K562 (cell line): ENCODE data around the gene CD160. TPM values are rescaled to one million over a fixed set of nuclear protein-coding genes. Genes with fewer than 3 reads are reported as not detected.

Experiments used
- ATAC-seq: fragments of 200-7000 bp; cut with Tn5 transposase; 3 replicates; pipeline ENCODE4 v1.9.1; 2020; ENCODE audit warnings: moderate library complexity
- BruUV-seq: library from RNA; stranded (reverse); fragments of 400-500 nt; replicated peaks from 2 replicates; lab custom pipeline; 2021; lab: Mats Ljungman, UMichigan
- CTCF ChIA-PET: fragments of 300-600 bp; formaldehyde crosslinking; extraction: SDS; loops from one replicate; lab custom pipeline; 2021; ENCODE audit warnings: low intra/inter-chr PET ratio; lab: Yijun Ruan, JAX
- POLR2A ChIA-PET: fragments of 300-600, 350-650 bp; sonication (Branson Sonifier 250); formaldehyde crosslinking; extraction: SDS; loops from one replicate; lab custom pipeline; 2021; ENCODE audit warnings: antibody characterized with exemption, inconsistent platforms; lab: Yijun Ruan, JAX
- DNase-seq, 4 experiments: peaks; one replicate each; pipeline versions ENCODE4 v3.0.0 to v3.0.0-alpha.2; 2011 to 2018; ENCODE audit warnings: low spot score in 3 of 4, mixed read lengths in 3 of 4; ENCODE audit errors: extremely low read depth in 1 of 4
- FAIRE-seq: peaks from 2 replicates; lab custom pipeline; 2011; peaks lifted over from hg19 to GRCh38; lab: Jason Lieb, UNC
- H2AFZ ChIP-seq: 2 replicates; pipeline ENCODE4 v1.6.0; 2011; ENCODE audit warnings: low read depth, low read length, control low read depth, inconsistent platforms
- H3K27ac ChIP-seq: fragments of 200-600 bp; 3 replicates; pipeline ENCODE4 v1.8.0; 2011; ENCODE audit warnings: low read depth, mild to moderate bottlenecking, control low read depth, inconsistent platforms, low read length, moderate library complexity, mixed read lengths; ENCODE audit errors: extremely low read depth
- H3K27me3 ChIP-seq, 2 experiments: fragments of 300-600 bp in 1 of 2; 2 replicates in 1 of 2; 3 replicates in 1 of 2; pipeline versions ENCODE4 v1.6.0 to v1.8.0; 2011; ENCODE audit warnings: inconsistent platforms in 2 of 2, low read length in 2 of 2, mild to moderate bottlenecking in 1 of 2, mixed read lengths in 1 of 2, moderate library complexity in 1 of 2; ENCODE audit not compliant: control insufficient read depth in 2 of 2, insufficient read depth in 2 of 2
- H3K36me3 ChIP-seq: fragments of 300-600 bp; 3 replicates; pipeline ENCODE4 v1.8.0; 2011; ENCODE audit warnings: mild to moderate bottlenecking, low read length, inconsistent platforms; ENCODE audit not compliant: control insufficient read depth, insufficient read depth
- H3K4me1 ChIP-seq, 2 experiments: fragments of 200-600 bp in 1 of 2; replicated peaks in 1 of 2; 2 replicates in 1 of 2; 3 replicates in 1 of 2; pipeline versions ENCODE4 v1.5.1 to v1.8.0; 2011; ENCODE audit warnings: inconsistent platforms in 2 of 2, low read length in 2 of 2, mild to moderate bottlenecking in 1 of 2, mixed read lengths in 1 of 2, moderate library complexity in 1 of 2; ENCODE audit not compliant: control insufficient read depth in 2 of 2, insufficient read depth in 2 of 2
- H3K4me2 ChIP-seq: 2 replicates; pipeline ENCODE4 v1.6.1; 2011; ENCODE audit warnings: low read length, control low read depth, inconsistent platforms, mixed read lengths; ENCODE audit not compliant: insufficient read depth
- H3K4me3 ChIP-seq: fragments of 200-600 bp; sonication (generic), shearing (Covaris generic); 2 replicates; pipeline ENCODE4 v1.5.1; 2016; ENCODE audit warnings: control low read depth, inconsistent platforms
- H3K79me2 ChIP-seq: fragments of 200-600 bp; 3 replicates; pipeline ENCODE4 v1.8.0; 2011; ENCODE audit warnings: low read length, inconsistent platforms; ENCODE audit not compliant: control insufficient read depth, insufficient read depth
- H3K9ac ChIP-seq, 2 experiments: 2 replicates each; pipeline versions ENCODE4 v1.6.0 to v1.6.1; 2011; ENCODE audit warnings: low read depth in 2 of 2, low read length in 2 of 2, control low read depth in 1 of 2, inconsistent platforms in 1 of 2, mild to moderate bottlenecking in 1 of 2, mixed read lengths in 1 of 2; ENCODE audit not compliant: insufficient read depth in 1 of 2
- H3K9me1 ChIP-seq: one replicate; pipeline ENCODE4 v1.6.0; 2011; ENCODE audit warnings: inconsistent platforms, mild to moderate bottlenecking, low read length, moderate library complexity; ENCODE audit not compliant: control insufficient read depth, insufficient read depth
- H3K9me3 ChIP-seq: replicated peaks from 2 replicates; pipeline ENCODE4 v1.5.1; 2011; ENCODE audit warnings: low read depth, low read length, inconsistent platforms; ENCODE audit not compliant: control insufficient read depth, insufficient read depth
- H4K20me1 ChIP-seq: replicated peaks from 2 replicates; pipeline ENCODE4 v1.6.1; 2011; ENCODE audit warnings: low read length, inconsistent platforms, mixed read lengths; ENCODE audit not compliant: control insufficient read depth, insufficient read depth
- C11orf30 ChIP-seq: fragments of 450-650 bp; IDR thresholded peaks from 2 replicates; pipeline ENCODE4 v1.6.1; 2016; ENCODE audit warnings: low read depth, mild to moderate bottlenecking
- CREBBP ChIP-seq: IDR thresholded peaks from one replicate; pipeline ENCODE4 v1.6.1; 2012; ENCODE audit warnings: low read depth, mild to moderate bottlenecking, control low read depth, inconsistent platforms, low read length
- HSF4 ChIP-seq: fragments of 250-450 bp; sonication (Bioruptor Pico); IDR thresholded peaks from 2 replicates; pipeline ENCODE4 v2.1.2; 2022; ENCODE audit warnings: mild to moderate bottlenecking, moderate library complexity, borderline replicate concordance
- PHF20 ChIP-seq: fragments of 450-650 bp; IDR thresholded peaks from 2 replicates; pipeline ENCODE4 v1.6.1; 2018; ENCODE audit not compliant: partially characterized antibody
- RAD51 ChIP-seq: fragments of 450-650 bp; IDR thresholded peaks from 2 replicates; pipeline ENCODE4 v1.7.1; 2016; ENCODE audit warnings: low read depth, mild to moderate bottlenecking, borderline replicate concordance
- SMARCA4 ChIP-seq: fragments of 450-650 bp; IDR thresholded peaks from 2 replicates; pipeline ENCODE4 v1.6.1; 2016
- TGIF2 ChIP-seq: sonication (generic); formaldehyde crosslinking; IDR thresholded peaks from 2 replicates; pipeline ENCODE4 v1.8.1; 2022; ENCODE audit warnings: mild to moderate bottlenecking, missing genetic modification reagents, moderate library complexity
- TRIM25 ChIP-seq: fragments of 450-650 bp; IDR thresholded peaks from 2 replicates; pipeline ENCODE4 v1.7.0; 2016; ENCODE audit warnings: borderline replicate concordance
- WHSC1 ChIP-seq: IDR thresholded peaks from one replicate; pipeline ENCODE4 v1.6.1; 2012; ENCODE audit warnings: low read length, control low read depth, inconsistent platforms
- ZFPM2 ChIP-seq: fragments of 250-450 bp; sonication (Bioruptor Pico); IDR thresholded peaks from 2 replicates; pipeline ENCODE4 v1.5.1; 2022; ENCODE audit warnings: mild to moderate bottlenecking
- ZNF24 ChIP-seq: fragments of 450-650 bp; IDR thresholded peaks from 2 replicates; pipeline ENCODE4 v1.6.1; 2016
- ZNF253 ChIP-seq: fragments of 250-450 bp; sonication (Bioruptor Pico); conservative IDR thresholded peaks from 2 replicates; pipeline ENCODE4 v1.6.1; 2021; ENCODE audit warnings: mild to moderate bottlenecking
- ZNF354B ChIP-seq: fragments of 250-450 bp; sonication (Bioruptor Pico); IDR thresholded peaks from 2 replicates; pipeline ENCODE4 v1.4.0; 2020
- WGBS: fragments of 100-300 bp; shearing (Covaris generic); methylation state at CpG from one replicate; pipeline ENCODE4 v1.1.6; 2016; ENCODE audit warnings: low coverage, mixed read lengths; ENCODE audit not compliant: insufficient coverage; ENCODE audit errors: missing lambda C conversion rate; 5-methylcytosine and 5-hydroxymethylcytosine counted together
- in situ Hi-C: fragments of 300-500 bp; cut with MboI; formaldehyde crosslinking; loops from 4 replicates; pipeline ENCODE4 v1.15.0; 2018; ENCODE audit warnings: inconsistent platforms, mixed read lengths
- intact Hi-C: fragments of 100-400 bp; cut with micrococcal nuclease; formaldehyde crosslinking; loops from 2 replicates; pipeline ENCODE4 v1.14.2; 2022
- polyA plus RNA-seq, 8 experiments: library from polyadenylated mRNA; depleted of rRNA in 4 of 8; stranded (reverse) in 5 of 8; unstranded in 3 of 8; fragments of >200 nt; fragmentation: Nextera tagmentation in 2 of 8; fragmentation: Illumina TruSeq in 1 of 8; extraction: Ambion mirVana in 2 of 8; extraction: Trizol in 1 of 8; gene quantifications; 2 replicates each; pipeline versions ENCODE4 v1.2.1 to v1.2.3, GENCODE V29; 2011 to 2014; ENCODE audit warnings: inconsistent platforms in 1 of 8, missing spikeins in 1 of 8
- total RNA-seq, 7 experiments: library from RNA; depleted of rRNA in 6 of 7; stranded (reverse); fragments of >200 nt in 6 of 7; fragmentation: Illumina TruSeq in 2 of 7; extraction: Trizol in 2 of 7; gene quantifications; 2 replicates each; pipeline versions ENCODE4 v1.2.1 to v1.2.3, GENCODE V29; 2011 to 2021; ENCODE audit warnings: low replicate concordance in 1 of 7
- TF ChIP-seq, protein P1 (sequence below): IDR thresholded peaks from 3 replicates; pipeline ENCODE4 v1.6.1; 2011; ENCODE audit warnings: borderline replicate concordance, mild to moderate bottlenecking; ENCODE audit not compliant: insufficient read length, insufficient read depth
- TF ChIP-seq, protein P2 (sequence below), 2 experiments: IDR thresholded peaks in 1 of 2; conservative IDR thresholded peaks in 1 of 2; 2 replicates each; pipeline ENCODE4 v1.6.1; 2016; ENCODE audit warnings: low read depth in 2 of 2, mild to moderate bottlenecking in 1 of 2, missing compliant biosample characterization in 1 of 2, missing genetic modification characterization in 1 of 2, moderate library complexity in 1 of 2

The CD160 gene
- total and polyA plus RNA-seq, 9 of the 15 experiments (the other 6 are each of a cell fraction or from before 2014, with no cell fraction given): 0.01 TPM; not detected in 8

- DNase-seq: no peak
- TF ChIP-seq PHF20 (no peak), TRIM25 (no peak), ZFPM2 (no peak), C11orf30 (no peak), HSF4 (CRISPR knock-in tag) (no peak), RAD51 (no peak), ZNF253 (CRISPR knock-in tag) (no peak), WHSC1 (no peak), CREBBP (no peak), TGIF2 (no peak), SMARCA4 (no peak), ZNF24 (no peak), ZNF354B (no peak)
- TF ChIP-seq, protein P1, sequence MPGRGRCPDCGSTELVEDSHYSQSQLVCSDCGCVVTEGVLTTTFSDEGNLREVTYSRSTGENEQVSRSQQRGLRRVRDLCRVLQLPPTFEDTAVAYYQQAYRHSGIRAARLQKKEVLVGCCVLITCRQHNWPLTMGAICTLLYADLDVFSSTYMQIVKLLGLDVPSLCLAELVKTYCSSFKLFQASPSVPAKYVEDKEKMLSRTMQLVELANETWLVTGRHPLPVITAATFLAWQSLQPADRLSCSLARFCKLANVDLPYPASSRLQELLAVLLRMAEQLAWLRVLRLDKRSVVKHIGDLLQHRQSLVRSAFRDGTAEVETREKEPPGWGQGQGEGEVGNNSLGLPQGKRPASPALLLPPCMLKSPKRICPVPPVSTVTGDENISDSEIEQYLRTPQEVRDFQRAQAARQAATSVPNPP: no peak
- TF ChIP-seq, protein P2, sequence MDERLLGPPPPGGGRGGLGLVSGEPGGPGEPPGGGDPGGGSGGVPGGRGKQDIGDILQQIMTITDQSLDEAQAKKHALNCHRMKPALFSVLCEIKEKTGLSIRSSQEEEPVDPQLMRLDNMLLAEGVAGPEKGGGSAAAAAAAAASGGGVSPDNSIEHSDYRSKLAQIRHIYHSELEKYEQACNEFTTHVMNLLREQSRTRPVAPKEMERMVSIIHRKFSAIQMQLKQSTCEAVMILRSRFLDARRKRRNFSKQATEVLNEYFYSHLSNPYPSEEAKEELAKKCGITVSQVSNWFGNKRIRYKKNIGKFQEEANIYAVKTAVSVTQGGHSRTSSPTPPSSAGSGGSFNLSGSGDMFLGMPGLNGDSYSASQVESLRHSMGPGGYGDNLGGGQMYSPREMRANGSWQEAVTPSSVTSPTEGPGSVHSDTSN (CRISPR knock-in tag; IDR thresholded peaks at IDR 0.05; ENCODE audit: low read depth): no peak
- TF ChIP-seq, protein P2 (tag; conservative IDR thresholded peaks at IDR 0.05; ENCODE audit: low read depth): no peak
Measured at GRCh38 chr1:145750426-145750825, 31.1 kb downstream of the CD160 start.

More at GRCh38 chr1:145750426-145750825, 31.1 kb downstream of the CD160 start:
- H3K27me3 ChIP-seq: no peaks in the 10 kb centered on the region
- no peak for ATAC-seq
- H4K20me1 ChIP-seq: no peaks in the 10 kb centered on the region
- H3K27ac ChIP-seq: no peak overlapping the region
- FAIRE-seq: no peak
- H2AFZ ChIP-seq: no peak overlapping the region
- H3K9ac ChIP-seq: no peak overlapping the region
- WGBS: 79% methylated on average over 4 of the region's 5 CpGs
- H3K36me3 ChIP-seq: peaks cover 55% of the 10 kb centered on the region
- no peaks in the 10 kb centered on the region for H3K4me1 ChIP-seq
- CTCF ChIA-PET: interaction anchor here (0.6 kb wide), 1 partner anchor 263 kb away, joined by 3 read pairs; no protein-coding TSS in a partner anchor
- POLR2A ChIA-PET: interaction anchor here (0.7 to 1.4 kb wide), 2 partner anchors 8 to 23 kb away, joined by 3 to 4 read pairs; no protein-coding TSS in a partner anchor
- H3K79me2 ChIP-seq: no peaks in the 10 kb centered on the region
- in situ Hi-C loops (no loop called here), intact Hi-C loops (no loop called here)
- no peak overlapping the region for H3K4me3 ChIP-seq
- no peak overlapping the region for H3K4me2 ChIP-seq
- H3K9me3 ChIP-seq: no peaks in the 10 kb centered on the region
- no TSS peak for BruUV-seq
- no peaks in the 10 kb centered on the region for H3K9me1 ChIP-seq
